Activated T-cell treated with anti-CD3 and anti-CD28 coated beads for 1 hour (primary cell): ENCODE data around the gene ZBTB16.
"Not testable (repeated sequence)": the region's sequence is repeated elsewhere in the genome, so short reads cannot be mapped to it uniquely, and the experiment has no call there.

ENCODE experiments used
- DNase-seq: peaks from one replicate; pipeline ENCODE4 v3.0.0-alpha.2; 2020; ENCODE audit warnings: low read depth

Gene ZBTB16

GRCh38 chr11:114044042-114044871 lies 15.3 kb upstream of the ZBTB16 start:
- DNase-seq = no peak

- no peak for DNase-seq
These were observed 12.2 kb upstream of the ZBTB16 start for GRCh38 chr11:114047327-114047726.

- no peak for DNase-seq
These were observed 10.5 kb upstream of the ZBTB16 start for GRCh38 chr11:114049050-114049449.

- DNase-seq = not testable (repeated sequence)
These were observed 9.7 kb upstream of the ZBTB16 start for GRCh38 chr11:114049766-114050165.

GRCh38 chr11:114050258-114050927 lies 9.1 kb upstream of the ZBTB16 start:
- DNase-seq = no peak

- DNase-seq = no peak
These were observed 8.0 kb upstream of the ZBTB16 start for GRCh38 chr11:114051558-114051957.

- no peak for DNase-seq
These were observed 7.4 kb upstream of the ZBTB16 start for GRCh38 chr11:114052160-114052559.

GRCh38 chr11:114053406-114053805 lies 6.1 kb upstream of the ZBTB16 start:
- no peak for DNase-seq

- DNase-seq = no peak
These were observed 4.7 kb upstream of the ZBTB16 start for GRCh38 chr11:114054806-114055205.

- no peak for DNase-seq
These were observed 3.1 kb upstream of the ZBTB16 start for GRCh38 chr11:114056409-114056808.

- no peak for DNase-seq
These were observed 2.4 kb upstream of the ZBTB16 start for GRCh38 chr11:114057147-114057546.

GRCh38 chr11:114057605-114058004 lies 1.9 kb upstream of the ZBTB16 start:
- no peak for DNase-seq

- no peak for DNase-seq
These were observed 1.3 kb upstream of the ZBTB16 start for GRCh38 chr11:114058026-114058706.

GRCh38 chr11:114058871-114059277 lies 637 bp upstream of the ZBTB16 start:
- DNase-seq = no peak

GRCh38 chr11:114059984-114060391 lies 477 bp downstream of the ZBTB16 start:
- peak; percentile 13 for DNase-seq

- DNase-seq = no peak
These were observed 1.0 kb downstream of the ZBTB16 start for GRCh38 chr11:114060392-114061047.

GRCh38 chr11:114061048-114061680 lies 1.7 kb downstream of the ZBTB16 start:
- DNase-seq = no peak

GRCh38 chr11:114061681-114062049 lies 2.2 kb downstream of the ZBTB16 start:
- DNase-seq = no peak

GRCh38 chr11:114062272-114062671 lies 2.8 kb downstream of the ZBTB16 start:
- DNase-seq = no peak

GRCh38 chr11:114063149-114063828 lies 3.8 kb downstream of the ZBTB16 start:
- DNase-seq = no peak

- DNase-seq = no peak
These were observed 4.3 kb downstream of the ZBTB16 start for GRCh38 chr11:114063829-114064201.
